Measurements from ENCODE around the gene ELFN1.

Gene ELFN1

DNA sequence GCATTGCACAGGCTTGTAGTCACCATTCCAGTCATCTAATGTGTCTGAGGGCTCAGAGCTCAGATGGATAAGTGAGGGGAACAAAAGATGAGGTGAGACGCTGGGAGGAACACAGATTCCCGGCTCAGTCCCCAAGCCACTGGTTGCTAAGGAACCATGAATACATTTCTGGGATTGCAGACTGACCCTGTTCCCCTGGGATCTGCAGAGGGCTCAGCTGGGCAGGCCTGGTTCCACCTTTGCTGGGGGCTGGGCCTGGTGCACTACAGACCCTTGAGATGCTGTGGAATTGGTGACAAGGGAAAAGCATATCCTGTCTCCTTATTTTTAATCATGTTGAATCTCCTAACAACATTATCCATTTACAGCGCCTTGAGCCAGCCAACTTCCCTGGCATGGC lies 19.2 kb downstream of the ELFN1 start:
- H3K27ac ChIP-seq: no peak overlapping the region
- ChIA-PET CTCF (no interaction called here), POLR2A (ENCODE audit: low non-redundant PET) (interaction anchor here (0.5 kb wide), 1 partner anchor 687 kb away, joined by 5 read pairs; no protein-coding TSS in a partner anchor)
- TF ChIP-seq, protein P1, sequence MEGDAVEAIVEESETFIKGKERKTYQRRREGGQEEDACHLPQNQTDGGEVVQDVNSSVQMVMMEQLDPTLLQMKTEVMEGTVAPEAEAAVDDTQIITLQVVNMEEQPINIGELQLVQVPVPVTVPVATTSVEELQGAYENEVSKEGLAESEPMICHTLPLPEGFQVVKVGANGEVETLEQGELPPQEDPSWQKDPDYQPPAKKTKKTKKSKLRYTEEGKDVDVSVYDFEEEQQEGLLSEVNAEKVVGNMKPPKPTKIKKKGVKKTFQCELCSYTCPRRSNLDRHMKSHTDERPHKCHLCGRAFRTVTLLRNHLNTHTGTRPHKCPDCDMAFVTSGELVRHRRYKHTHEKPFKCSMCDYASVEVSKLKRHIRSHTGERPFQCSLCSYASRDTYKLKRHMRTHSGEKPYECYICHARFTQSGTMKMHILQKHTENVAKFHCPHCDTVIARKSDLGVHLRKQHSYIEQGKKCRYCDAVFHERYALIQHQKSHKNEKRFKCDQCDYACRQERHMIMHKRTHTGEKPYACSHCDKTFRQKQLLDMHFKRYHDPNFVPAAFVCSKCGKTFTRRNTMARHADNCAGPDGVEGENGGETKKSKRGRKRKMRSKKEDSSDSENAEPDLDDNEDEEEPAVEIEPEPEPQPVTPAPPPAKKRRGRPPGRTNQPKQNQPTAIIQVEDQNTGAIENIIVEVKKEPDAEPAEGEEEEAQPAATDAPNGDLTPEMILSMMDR (conservative IDR thresholded peaks at IDR 0.05; ENCODE audit: low read depth): no peak
- DNase-seq (ENCODE audit: low spot score): no peak

DNA sequence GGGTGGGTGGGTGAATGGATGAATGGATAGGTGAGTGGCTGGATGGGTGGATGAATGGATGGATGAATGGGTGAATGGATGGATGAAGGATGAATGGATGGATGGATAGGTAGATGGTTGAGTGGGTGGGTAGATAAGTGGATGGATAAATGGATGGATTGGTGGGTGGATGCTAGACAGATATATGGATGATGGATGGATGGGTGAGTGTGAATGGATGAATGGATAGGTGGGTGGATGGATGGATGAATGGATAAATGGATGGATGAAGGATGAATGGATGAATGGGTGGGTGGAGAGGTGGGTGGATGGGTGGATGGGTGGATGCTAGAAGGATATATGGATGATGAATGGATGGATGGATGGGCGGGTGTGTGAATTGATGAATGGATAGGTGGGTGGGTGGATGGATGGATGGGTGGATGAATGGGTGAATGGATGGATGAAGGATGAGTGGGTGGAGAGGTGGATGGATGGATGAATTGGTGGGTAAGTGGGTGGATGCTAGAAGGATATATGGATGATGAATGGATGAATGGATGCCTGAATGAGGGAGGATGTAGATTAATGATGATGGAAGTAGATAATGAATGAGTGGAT lies 20.4 kb downstream of the ELFN1 start:
- ChIA-PET POLR2A (ENCODE audit: low non-redundant PET) (no interaction called here), CTCF (no interaction called here)
- TF ChIP-seq, protein P1 (conservative IDR thresholded peaks at IDR 0.05; ENCODE audit: low read depth): no peak
- no peak overlapping the region for H3K27ac ChIP-seq
- no peak for DNase-seq (ENCODE audit: low spot score)

DNA sequence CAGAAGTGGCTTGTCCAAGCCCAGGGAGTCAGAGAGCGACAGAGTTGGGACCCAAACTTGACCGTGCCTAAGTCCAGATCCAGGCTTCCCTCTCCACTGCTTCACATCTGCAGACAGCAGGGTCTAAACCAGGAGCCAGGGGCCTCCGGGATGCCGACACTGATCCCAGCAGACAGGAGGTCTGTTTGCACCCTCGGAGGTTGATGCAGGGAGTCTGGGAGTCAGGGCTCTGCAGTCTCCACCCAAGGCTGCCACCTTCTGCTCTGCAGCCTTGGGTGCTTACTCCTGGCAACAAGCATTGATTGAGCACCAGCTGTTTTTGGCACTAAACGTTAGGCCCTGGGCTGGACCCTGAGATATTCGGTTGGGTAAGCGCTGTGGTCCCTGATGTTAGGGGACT lies 21.0 kb downstream of the ELFN1 start:
- TF ChIP-seq, protein P1 (conservative IDR thresholded peaks at IDR 0.05; ENCODE audit: low read depth): no peak
- POLR2A ChIA-PET (ENCODE audit: low non-redundant PET): no interaction called here
- CTCF ChIA-PET: interaction anchor here (1.1 kb wide), 1 partner anchor 17 kb away, joined by 4 read pairs; no protein-coding TSS in a partner anchor
- DNase-seq (ENCODE audit: low spot score): no peak
- peak overlapping the region; percentile 85 for H3K27ac ChIP-seq

DNA sequence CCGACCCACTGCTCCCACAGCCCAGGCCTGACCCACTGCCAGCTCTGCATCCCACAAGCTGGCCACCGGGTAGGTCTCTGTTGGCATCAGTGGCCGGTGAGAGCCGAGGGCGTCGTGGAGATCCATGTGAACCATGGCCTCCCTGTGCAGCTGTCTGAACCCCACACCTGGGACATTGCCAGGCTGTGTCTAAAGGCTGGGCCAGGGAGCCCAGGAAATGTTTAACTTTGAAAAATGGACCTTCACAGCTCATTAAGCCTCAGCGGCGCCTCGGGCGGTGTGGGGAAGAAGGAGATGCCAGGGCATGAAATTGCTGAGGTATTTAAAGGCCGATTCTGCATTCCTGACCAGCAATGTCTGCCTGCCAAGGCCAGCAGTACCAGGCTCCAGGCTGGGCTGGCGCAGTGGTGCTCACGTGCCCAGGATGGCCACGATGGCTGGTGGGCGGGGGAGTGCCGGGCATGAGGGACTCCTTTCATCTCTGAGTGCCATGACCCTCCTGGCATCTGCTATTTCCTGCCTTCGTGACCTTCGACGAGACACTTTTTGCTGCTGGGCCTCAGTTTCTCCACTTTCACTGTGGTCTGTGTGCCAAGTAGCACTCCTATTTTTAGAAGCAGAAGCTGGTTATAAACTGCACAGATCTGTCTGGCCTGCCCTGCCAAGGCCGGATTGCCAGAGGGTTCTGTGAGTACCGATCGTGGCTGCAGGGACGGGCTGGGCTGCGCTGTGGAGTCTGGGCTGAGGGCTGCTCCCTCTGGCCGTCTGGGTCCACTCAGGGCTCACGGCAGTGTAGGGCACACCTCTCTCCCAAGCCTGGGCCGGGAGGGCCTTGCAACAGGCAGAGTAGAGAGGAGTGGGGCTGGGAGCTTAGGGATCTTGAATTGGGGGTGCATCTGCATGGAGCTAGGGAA lies 21.8 kb downstream of the ELFN1 start:
- peak; percentile 60 for DNase-seq (ENCODE audit: low spot score)
- TF ChIP-seq, protein P1 (conservative IDR thresholded peaks at IDR 0.05; ENCODE audit: low read depth): no peak
- ChIA-PET POLR2A (ENCODE audit: low non-redundant PET) (no interaction called here), CTCF (interaction anchor here (0.6 to 1.1 kb wide), 2 partner anchors 16 to 121 kb away, joined by 4 to 5 read pairs; no protein-coding TSS in a partner anchor)
- peak overlapping the region; percentile 85 for H3K27ac ChIP-seq

DNA sequence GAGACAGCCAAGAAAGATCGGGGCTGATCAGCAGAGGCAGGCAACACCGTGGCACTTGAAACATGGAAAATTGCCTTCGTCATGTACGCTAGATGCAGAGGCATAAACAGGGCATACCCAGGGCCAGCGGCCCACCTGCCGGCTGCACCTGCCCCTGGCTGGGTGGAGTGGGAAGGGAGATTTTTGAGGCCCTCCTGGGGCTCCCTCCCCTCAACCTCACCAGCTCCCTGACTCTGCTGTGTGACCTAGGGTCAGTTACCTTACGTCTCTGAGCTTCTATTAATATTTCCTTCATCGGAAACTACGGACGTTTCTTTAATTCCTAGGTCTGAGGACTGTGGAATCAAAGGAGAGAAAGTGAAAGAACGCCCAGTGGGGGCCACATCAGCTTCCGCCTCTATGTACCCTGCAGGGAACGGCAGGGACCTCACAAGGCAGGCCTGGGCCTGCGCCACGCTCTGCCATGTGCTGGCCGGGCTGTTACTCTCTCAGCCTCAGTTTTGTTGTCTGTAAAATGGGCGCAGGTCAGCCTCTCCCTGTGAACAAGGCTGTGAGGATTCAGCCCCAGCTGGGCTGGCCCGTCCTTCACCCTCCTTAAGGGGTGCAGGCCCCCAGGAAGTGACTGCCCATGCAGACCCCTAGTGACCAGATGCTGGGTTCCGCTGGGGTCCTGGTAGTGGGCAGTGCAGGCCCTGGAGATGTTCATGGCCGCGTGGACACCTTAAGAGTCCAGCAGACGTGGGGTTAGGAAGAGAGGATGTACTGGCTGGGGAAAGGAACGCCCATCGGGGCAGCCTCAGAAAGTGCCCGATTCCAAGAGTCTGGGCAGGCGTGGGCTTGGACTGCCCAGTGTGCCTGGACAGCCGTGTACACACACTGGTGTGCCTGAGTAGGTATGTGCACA lies 22.7 kb downstream of the ELFN1 start:
- DNase-seq (ENCODE audit: low spot score): no peak
- ChIA-PET CTCF (no interaction called here), POLR2A (ENCODE audit: low non-redundant PET) (no interaction called here)
- TF ChIP-seq, protein P1 (conservative IDR thresholded peaks at IDR 0.05; ENCODE audit: low read depth): no peak
- H3K27ac ChIP-seq: peak overlapping the region; percentile 85

Data from RWPE1 (cell line).